Upper lobe of left lung (tissue), 6 donors: ENCODE measurements around the gene SMIM8. TPM values are rescaled to one million over a fixed set of nuclear protein-coding genes. Genes with fewer than 3 reads are reported as not detected.

Source experiments
- ATAC-seq, 2 donors: fragments of 200-7000 bp; cut with Tn5 transposase; one replicate each; pipeline ENCODE4 v1.9.1; 2022; ENCODE audit warnings: mild to moderate bottlenecking in 2 of 2, moderate library complexity in 2 of 2; ENCODE audit not compliant: low FRiP score in 2 of 2
- DNase-seq, 2 donors: peaks; one replicate each; pipeline ENCODE4 v3.0.0-alpha.2; 2019 to 2020
- H3K27ac ChIP-seq, 4 donors: fragments of 200-600 bp; sonication (generic); one replicate each; pipeline ENCODE4 v1.5.1; 2016 to 2019
- H3K27me3 ChIP-seq, 4 donors: fragments of 200-600 bp; sonication (generic); one replicate each; pipeline ENCODE4 v1.5.1; 2017 to 2019
- H3K36me3 ChIP-seq, 4 donors: fragments of 200-600 bp; sonication (generic); one replicate each; pipeline ENCODE4 v1.5.1; 2016 to 2019
- H3K4me1 ChIP-seq, 4 donors: fragments of 200-600 bp; sonication (generic); one replicate each; pipeline ENCODE4 v1.5.1; 2018 to 2019
- H3K4me3 ChIP-seq, 4 donors: fragments of 200-600 bp; sonication (generic); one replicate each; pipeline ENCODE4 v1.5.1; 2017 to 2019; ENCODE audit warnings: mild to moderate bottlenecking in 2 of 4, moderate library complexity in 1 of 4
- H3K9me3 ChIP-seq, 4 donors: fragments of 200-600 bp; sonication (generic); one replicate each; pipeline ENCODE4 v1.5.1; 2018 to 2019
- EP300 ChIP-seq, 4 donors: sonication (generic); formaldehyde crosslinking; IDR thresholded peaks; one replicate each; pipeline ENCODE4 v1.5.1; 2017; ENCODE audit warnings: antibody characterized with exemption in 4 of 4, control low read depth in 2 of 4
- POLR2A ChIP-seq, 4 donors: fragments of 450-650 bp; IDR thresholded peaks; one replicate each; pipeline ENCODE4 v1.5.1; 2016 to 2017; ENCODE audit warnings: antibody characterized with exemption in 4 of 4, mild to moderate bottlenecking in 2 of 4
- POLR2AphosphoS5 ChIP-seq, 2 donors: sonication (generic); formaldehyde crosslinking; IDR thresholded peaks; one replicate each; pipeline ENCODE4 v1.5.1; 2017; ENCODE audit warnings: antibody characterized with exemption in 2 of 2
- WGBS, 2 donors: methylation state at CpG; one replicate each; pipeline ENCODE4 v1.1.5; 2017 to 2018; 5-methylcytosine and 5-hydroxymethylcytosine counted together
- total RNA-seq, 6 donors: library from RNA; depleted of rRNA in 4 of 6; stranded (reverse); fragments of >200 nt in 4 of 6; gene quantifications; one replicate each; pipeline versions ENCODE4 v1.1.0 to v1.2.1, GENCODE V29; 2016 to 2021
- TF ChIP-seq, protein P1 (sequence below), 6 experiments: fragments of 450-650 bp in 4 of 6; fragments of 200-600 bp in 2 of 6; sonication (generic) in 2 of 6; IDR thresholded peaks; one replicate each; pipeline ENCODE4 v1.5.1; 2016 to 2019; ENCODE audit warnings: antibody characterized with exemption in 6 of 6
- donor health status: DM: no; HTN: no; CAD: no; lungs with moderate emphysema.
- donor health status: DM: no; HTN: yes; CAD: no; lungs with severe emphysema.

SMIM8 gene
- total RNA-seq, 6 donors from 2014 or later: 4.6 to 19.3 (median 9.3) TPM

GRCh38 chr6:87375315-87375714, 52.9 kb downstream of the SMIM8 start:
- H3K27me3 ChIP-seq: no peaks in the 10 kb centered on the region
- H3K4me1 ChIP-seq: no peaks in the 10 kb centered on the region
- DNase-seq (no peak), ATAC-seq (no peak)
- WGBS, 2 donors: 82 to 83% methylated on average over 2 of the region's 2 CpGs
- H3K27ac ChIP-seq: no peak overlapping the region
- TF ChIP-seq POLR2AphosphoS5 (IDR thresholded peaks at IDR 0.05): no peak
- no peak for TF ChIP-seq EP300 (IDR thresholded peaks at IDR 0.05)
- TF ChIP-seq, protein P1, sequence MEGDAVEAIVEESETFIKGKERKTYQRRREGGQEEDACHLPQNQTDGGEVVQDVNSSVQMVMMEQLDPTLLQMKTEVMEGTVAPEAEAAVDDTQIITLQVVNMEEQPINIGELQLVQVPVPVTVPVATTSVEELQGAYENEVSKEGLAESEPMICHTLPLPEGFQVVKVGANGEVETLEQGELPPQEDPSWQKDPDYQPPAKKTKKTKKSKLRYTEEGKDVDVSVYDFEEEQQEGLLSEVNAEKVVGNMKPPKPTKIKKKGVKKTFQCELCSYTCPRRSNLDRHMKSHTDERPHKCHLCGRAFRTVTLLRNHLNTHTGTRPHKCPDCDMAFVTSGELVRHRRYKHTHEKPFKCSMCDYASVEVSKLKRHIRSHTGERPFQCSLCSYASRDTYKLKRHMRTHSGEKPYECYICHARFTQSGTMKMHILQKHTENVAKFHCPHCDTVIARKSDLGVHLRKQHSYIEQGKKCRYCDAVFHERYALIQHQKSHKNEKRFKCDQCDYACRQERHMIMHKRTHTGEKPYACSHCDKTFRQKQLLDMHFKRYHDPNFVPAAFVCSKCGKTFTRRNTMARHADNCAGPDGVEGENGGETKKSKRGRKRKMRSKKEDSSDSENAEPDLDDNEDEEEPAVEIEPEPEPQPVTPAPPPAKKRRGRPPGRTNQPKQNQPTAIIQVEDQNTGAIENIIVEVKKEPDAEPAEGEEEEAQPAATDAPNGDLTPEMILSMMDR (IDR thresholded peaks at IDR 0.05): no peak
- TF ChIP-seq POLR2A (IDR thresholded peaks at IDR 0.05): no peak
- H3K9me3 ChIP-seq: no peaks in the 10 kb centered on the region
- no peak overlapping the region for H3K4me3 ChIP-seq
- H3K36me3 ChIP-seq: no peaks in the 10 kb centered on the region

GRCh38 chr6:87376643-87377042, 54.3 kb downstream of the SMIM8 start:
- WGBS, 2 donors: 87 to 97% methylated on average over 2 of the region's 2 CpGs
- Histone ChIP-seq H3K9me3 (no peaks in the 10 kb centered on the region), H3K27me3 (no peaks in the 10 kb centered on the region), H3K27ac (no peak overlapping the region), H3K36me3 (no peaks in the 10 kb centered on the region), H3K4me1 (no peaks in the 10 kb centered on the region), H3K4me3 (no peak overlapping the region)
- DNase-seq (no peak), ATAC-seq (no peak)
- TF ChIP-seq EP300 (IDR thresholded peaks at IDR 0.05): no peak
- TF ChIP-seq POLR2A (IDR thresholded peaks at IDR 0.05): no peak
- TF ChIP-seq POLR2AphosphoS5 (IDR thresholded peaks at IDR 0.05): no peak
- TF ChIP-seq, protein P1 (IDR thresholded peaks at IDR 0.05): no peak

DNA sequence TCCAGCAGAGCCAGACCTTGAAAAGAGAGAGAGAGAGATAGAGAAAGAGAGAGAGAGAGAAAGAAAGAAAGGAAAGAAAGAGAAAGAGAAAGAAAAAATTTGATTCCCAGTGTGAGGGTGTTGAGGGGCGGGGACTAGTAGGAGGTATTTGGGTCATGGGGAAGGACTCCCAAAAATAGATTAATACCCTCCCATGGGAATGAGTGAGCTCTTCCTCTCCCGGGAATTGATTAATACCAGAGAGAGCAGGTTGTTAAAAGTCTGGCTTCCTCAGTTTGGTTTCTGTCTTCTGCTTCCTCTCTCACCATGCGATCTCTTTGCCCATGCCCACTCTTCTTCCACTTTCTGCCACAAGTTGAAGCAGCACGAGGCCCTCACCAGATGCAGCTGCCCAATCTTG, 56.6 kb downstream of the SMIM8 start:
- no peaks in the 10 kb centered on the region for H3K4me1 ChIP-seq
- 73 to 78% methylated on average over 4 of the region's 4 CpGs for WGBS, 2 donors
- DNase-seq (no peak), ATAC-seq (no peak)
- H3K27me3 ChIP-seq: no peaks in the 10 kb centered on the region
- TF ChIP-seq POLR2A (IDR thresholded peaks at IDR 0.05) (no peak), POLR2AphosphoS5 (IDR thresholded peaks at IDR 0.05) (no peak), EP300 (IDR thresholded peaks at IDR 0.05) (no peak)
- TF ChIP-seq, protein P1 (IDR thresholded peaks at IDR 0.05): no peak
- no peaks in the 10 kb centered on the region for H3K9me3 ChIP-seq
- H3K27ac ChIP-seq: no peak overlapping the region
- no peaks in the 10 kb centered on the region for H3K36me3 ChIP-seq
- H3K4me3 ChIP-seq: no peak overlapping the region

- Histone ChIP-seq H3K36me3 (no peaks in the 10 kb centered on the region), H3K27ac (no peak overlapping the region), H3K27me3 (no peaks in the 10 kb centered on the region), H3K4me1 (no peaks in the 10 kb centered on the region), H3K4me3 (no peak overlapping the region), H3K9me3 (no peaks in the 10 kb centered on the region)
- no peak for TF ChIP-seq EP300 (IDR thresholded peaks at IDR 0.05)
- TF ChIP-seq POLR2A (IDR thresholded peaks at IDR 0.05): no peak
- TF ChIP-seq, protein P1 (IDR thresholded peaks at IDR 0.05): no peak
- TF ChIP-seq POLR2AphosphoS5 (IDR thresholded peaks at IDR 0.05): no peak
- ATAC-seq (no peak), DNase-seq (no peak)
- WGBS, 2 donors: 87 to 92% methylated on average over 5 of the region's 5 CpGs
Measured at GRCh38 chr6:87382861-87383260, 60.5 kb downstream of the SMIM8 start.

GRCh38 chr6:87384038-87384437, 61.6 kb downstream of the SMIM8 start:
- Histone ChIP-seq H3K27me3 (no peaks in the 10 kb centered on the region), H3K4me3 (no peak overlapping the region), H3K9me3 (no peaks in the 10 kb centered on the region), H3K36me3 (no peaks in the 10 kb centered on the region), H3K4me1 (no peaks in the 10 kb centered on the region), H3K27ac (no peak overlapping the region)
- TF ChIP-seq EP300 (IDR thresholded peaks at IDR 0.05) (no peak), POLR2AphosphoS5 (IDR thresholded peaks at IDR 0.05) (no peak), POLR2A (IDR thresholded peaks at IDR 0.05) (no peak)
- TF ChIP-seq, protein P1 (IDR thresholded peaks at IDR 0.05): no peak
- DNase-seq: no peak
- no peak for ATAC-seq
- WGBS, 2 donors: 29 to 32% methylated on average over 1 of the region's 1 CpG
